PC-9 (cell line): ENCODE results near the gene CST8. TPM values are rescaled to one million over a fixed set of nuclear protein-coding genes. Genes with fewer than 3 reads are reported as not detected.

ENCODE experiments used
- BruUV-seq: library from RNA; stranded (reverse); fragments of 400-500 nt; replicated peaks from 2 replicates; lab custom pipeline; 2021; lab: Mats Ljungman, UMichigan
- CTCF ChIA-PET: fragments of 300-600 bp; sonication (Branson Sonifier 250); formaldehyde crosslinking; loops from one replicate; lab custom pipeline; 2022; ENCODE audit warnings: antibody characterized with exemption; lab: Charles Lee
- POLR2A ChIA-PET: fragments of 300-600 bp; sonication (Branson Sonifier 250); formaldehyde crosslinking; loops from one replicate; lab custom pipeline; 2022; ENCODE audit warnings: antibody characterized with exemption; ENCODE audit not compliant: unreplicated experiment; lab: Charles Lee
- DNase-seq, 2 experiments: peaks; one replicate each; pipeline versions ENCODE4 v3.0.0 to v3.0.0-alpha.2; 2015 to 2022; ENCODE audit warnings: mixed read lengths in 1 of 2
- H2AFZ ChIP-seq: fragments of 200-600 bp; sonication (generic); 2 replicates; pipeline ENCODE4 v1.8.1; 2017; ENCODE audit warnings: antibody characterized with exemption
- H3F3A ChIP-seq: fragments of 200-600 bp; sonication (generic); 2 replicates; pipeline ENCODE4 v1.8.1; 2017; ENCODE audit warnings: antibody characterized with exemption, mild to moderate bottlenecking, low read depth; ENCODE audit not compliant: insufficient read depth
- H3K27ac ChIP-seq: fragments of 200-600 bp; sonication (generic); 2 replicates; pipeline ENCODE4 v1.6.1; 2016; ENCODE audit warnings: mixed run types
- H3K27me3 ChIP-seq: fragments of 200-600 bp; sonication (generic); 2 replicates; pipeline ENCODE4 v1.6.1; 2016; ENCODE audit warnings: low read depth, mixed run types; ENCODE audit not compliant: insufficient read depth
- H3K36me3 ChIP-seq: fragments of 200-600 bp; sonication (generic); 2 replicates; pipeline ENCODE4 v1.6.1; 2016; ENCODE audit warnings: low read depth, mixed run types
- H3K4me1 ChIP-seq: fragments of 200-600 bp; sonication (generic); replicated peaks from 2 replicates; pipeline ENCODE4 v1.6.1; 2016; ENCODE audit warnings: mixed run types; ENCODE audit not compliant: insufficient read depth
- H3K4me2 ChIP-seq: fragments of 200-600 bp; sonication (generic); 2 replicates; pipeline ENCODE4 v1.6.1; 2017; ENCODE audit warnings: mixed run types
- H3K4me3 ChIP-seq: fragments of 200-600 bp; sonication (generic); 2 replicates; pipeline ENCODE4 v1.6.1; 2016; ENCODE audit warnings: mixed run types
- H3K79me2 ChIP-seq: fragments of 200-600 bp; sonication (generic); 2 replicates; pipeline ENCODE4 v1.6.1; 2017; ENCODE audit warnings: low read depth, mixed run types
- H3K9me2 ChIP-seq: fragments of 200-600 bp; sonication (generic); 2 replicates; pipeline ENCODE4 v1.8.1; 2017; ENCODE audit warnings: mild to moderate bottlenecking; ENCODE audit not compliant: insufficient read depth
- H3K9me3 ChIP-seq: fragments of 200-600 bp; sonication (generic); 2 replicates; pipeline ENCODE4 v1.8.1; 2016; ENCODE audit warnings: low read depth; ENCODE audit not compliant: insufficient read depth
- H4K20me1 ChIP-seq: fragments of 200-600 bp; sonication (generic); 2 replicates; pipeline ENCODE4 v1.8.1; 2017; ENCODE audit not compliant: insufficient read depth
- EZH2 ChIP-seq: fragments of 200-600 bp; sonication (generic); IDR thresholded peaks from 2 replicates; pipeline ENCODE4 v1.8.0; 2017; ENCODE audit warnings: antibody characterized with exemption, low read depth
- intact Hi-C: fragments of 100-400 bp; cut with micrococcal nuclease; formaldehyde crosslinking; loops from one replicate; pipeline ENCODE4 v1.10.0; 2022; ENCODE audit not compliant: unreplicated experiment
- total RNA-seq: library from RNA; stranded (reverse); gene quantifications from 2 replicates; pipeline ENCODE4 v1.2.3, GENCODE V29; 2021
- TF ChIP-seq, protein P1 (sequence below): fragments of 200-600 bp; sonication (generic); conservative IDR thresholded peaks from 2 replicates; pipeline ENCODE4 v1.6.1; 2017; ENCODE audit warnings: mixed run types, antibody characterized with exemption, mild to moderate bottlenecking, moderate library complexity

Gene CST8
- total RNA-seq, 1 experiment from 2014 or later: not detected

DNA sequence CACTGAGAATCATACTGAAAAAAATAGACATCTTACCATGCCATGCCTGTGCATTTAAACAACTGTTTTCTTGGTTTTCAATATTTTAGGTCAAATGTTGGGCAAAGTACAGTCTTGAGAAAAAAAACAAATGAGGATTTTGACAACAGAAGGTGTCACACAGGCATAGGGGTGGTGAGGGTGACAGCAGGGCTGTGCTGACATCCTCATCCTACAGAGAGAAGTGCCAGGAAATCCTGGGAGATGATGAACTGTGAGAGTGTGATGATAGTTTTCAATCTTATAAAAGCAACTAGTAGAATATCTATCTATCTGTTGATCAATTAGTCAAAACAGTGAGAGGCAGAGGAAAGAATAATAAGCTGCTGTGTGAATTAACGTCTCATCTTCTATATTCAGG is 23.9 kb downstream of the CST8 start:
- POLR2A ChIA-PET: no interaction called here
- Histone ChIP-seq H3K79me2 (no peaks in the 10 kb centered on the region), H3K36me3 (no peaks in the 10 kb centered on the region), H3K27ac (no peak overlapping the region), H3F3A (no peaks in the 10 kb centered on the region), H3K9me3 (no peaks in the 10 kb centered on the region), H3K4me1 (no peaks in the 10 kb centered on the region), H3K9me2 (0 out of 2 replicates have a peak, but pooled peaks cover 4% of the 10 kb centered on the region), H4K20me1 (no peaks in the 10 kb centered on the region), H3K4me2 (no peak overlapping the region), H2AFZ (no peak overlapping the region), H3K4me3 (no peak overlapping the region), H3K27me3 (no peaks in the 10 kb centered on the region)
- intact Hi-C loops: no loop called here
- TF ChIP-seq, protein P1, sequence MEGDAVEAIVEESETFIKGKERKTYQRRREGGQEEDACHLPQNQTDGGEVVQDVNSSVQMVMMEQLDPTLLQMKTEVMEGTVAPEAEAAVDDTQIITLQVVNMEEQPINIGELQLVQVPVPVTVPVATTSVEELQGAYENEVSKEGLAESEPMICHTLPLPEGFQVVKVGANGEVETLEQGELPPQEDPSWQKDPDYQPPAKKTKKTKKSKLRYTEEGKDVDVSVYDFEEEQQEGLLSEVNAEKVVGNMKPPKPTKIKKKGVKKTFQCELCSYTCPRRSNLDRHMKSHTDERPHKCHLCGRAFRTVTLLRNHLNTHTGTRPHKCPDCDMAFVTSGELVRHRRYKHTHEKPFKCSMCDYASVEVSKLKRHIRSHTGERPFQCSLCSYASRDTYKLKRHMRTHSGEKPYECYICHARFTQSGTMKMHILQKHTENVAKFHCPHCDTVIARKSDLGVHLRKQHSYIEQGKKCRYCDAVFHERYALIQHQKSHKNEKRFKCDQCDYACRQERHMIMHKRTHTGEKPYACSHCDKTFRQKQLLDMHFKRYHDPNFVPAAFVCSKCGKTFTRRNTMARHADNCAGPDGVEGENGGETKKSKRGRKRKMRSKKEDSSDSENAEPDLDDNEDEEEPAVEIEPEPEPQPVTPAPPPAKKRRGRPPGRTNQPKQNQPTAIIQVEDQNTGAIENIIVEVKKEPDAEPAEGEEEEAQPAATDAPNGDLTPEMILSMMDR: no peak
- TF ChIP-seq EZH2: no peak
- no TSS peak for BruUV-seq
- no peak for DNase-seq
- CTCF ChIA-PET: no interaction called here

DNA sequence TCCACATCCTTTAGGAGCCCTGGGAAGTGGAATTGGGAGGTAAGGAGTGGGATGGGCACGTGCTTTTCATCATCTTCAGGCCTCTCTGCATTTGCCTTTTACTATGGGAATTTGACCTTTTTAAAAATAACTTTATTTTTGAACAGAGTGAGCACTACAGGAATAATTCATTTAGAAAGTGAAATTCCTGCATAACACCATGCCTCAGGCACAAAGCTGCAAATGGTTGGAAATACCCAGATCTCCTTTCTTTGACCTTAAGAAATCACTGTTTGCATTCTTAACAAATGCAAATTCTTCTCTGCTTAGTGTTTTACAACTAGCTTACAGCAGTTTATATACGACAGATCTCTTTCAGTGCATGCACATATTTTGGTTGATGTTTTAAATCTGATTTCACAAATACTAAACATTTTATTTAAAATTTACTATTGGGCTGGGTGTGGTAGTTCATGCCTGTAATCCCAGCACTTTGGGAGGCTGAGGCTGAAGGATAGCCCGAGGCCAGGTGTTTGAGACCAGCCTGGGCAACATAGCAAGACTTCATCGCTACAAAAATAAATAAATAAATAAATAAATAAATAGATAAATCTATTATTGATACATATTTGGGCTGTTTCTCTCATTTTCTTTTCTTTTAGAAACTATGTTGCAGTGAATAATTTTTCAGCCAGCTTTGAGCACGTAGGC is 24.5 kb downstream of the CST8 start:
- ChIA-PET CTCF (no interaction called here), POLR2A (no interaction called here)
- no peak overlapping the region for H3K4me2 ChIP-seq
- no peak overlapping the region for H2AFZ ChIP-seq
- H3K27me3 ChIP-seq: no peaks in the 10 kb centered on the region
- H3K36me3 ChIP-seq: no peaks in the 10 kb centered on the region
- H3K4me1 ChIP-seq: no peaks in the 10 kb centered on the region
- H3K9me2 ChIP-seq: 0 out of 2 replicates have a peak, but pooled peaks cover 4% of the 10 kb centered on the region
- no peaks in the 10 kb centered on the region for H4K20me1 ChIP-seq
- H3K9me3 ChIP-seq: no peaks in the 10 kb centered on the region
- intact Hi-C loops: no loop called here
- H3K27ac ChIP-seq: no peak overlapping the region
- no peaks in the 10 kb centered on the region for H3F3A ChIP-seq
- no peak for TF ChIP-seq EZH2
- TF ChIP-seq, protein P1: no peak
- peak in 1 of 2 experiments; percentile 70 for DNase-seq
- H3K4me3 ChIP-seq: no peak overlapping the region
- no TSS peak for BruUV-seq
- no peaks in the 10 kb centered on the region for H3K79me2 ChIP-seq

DNA sequence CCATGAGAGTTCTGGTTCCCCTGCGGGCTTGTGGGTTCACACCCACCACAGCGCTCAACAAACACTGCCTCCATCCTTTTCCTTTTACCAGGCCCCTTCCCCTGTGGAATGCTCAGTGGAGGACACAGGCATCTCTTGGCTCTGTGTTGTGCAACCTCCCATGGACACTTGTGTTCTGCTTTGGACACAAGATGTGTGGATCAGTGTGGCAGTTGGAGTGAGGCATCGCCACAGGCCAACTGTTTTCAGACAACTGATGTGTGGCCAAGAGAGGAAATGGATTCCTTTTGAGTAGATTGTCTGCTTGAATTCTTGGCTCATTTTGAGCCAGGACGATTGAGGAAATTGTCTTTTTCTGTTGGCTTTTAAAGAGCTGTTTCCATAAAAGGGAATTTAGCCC is 26.8 kb downstream of the CST8 start:
- no peaks in the 10 kb centered on the region for H3K27me3 ChIP-seq
- intact Hi-C loops: no loop called here
- H3K4me2 ChIP-seq: no peak overlapping the region
- no peaks in the 10 kb centered on the region for H3K9me3 ChIP-seq
- no TSS peak for BruUV-seq
- 0 out of 2 replicates have a peak, but pooled peaks cover 4% of the 10 kb centered on the region for H3K9me2 ChIP-seq
- no peak overlapping the region for H3K27ac ChIP-seq
- H3K4me3 ChIP-seq: no peak overlapping the region
- no peak for TF ChIP-seq EZH2
- TF ChIP-seq, protein P1: no peak
- no peaks in the 10 kb centered on the region for H4K20me1 ChIP-seq
- no peaks in the 10 kb centered on the region for H3K36me3 ChIP-seq
- CTCF ChIA-PET: no interaction called here
- H3K79me2 ChIP-seq: no peaks in the 10 kb centered on the region
- H3K4me1 ChIP-seq: no peaks in the 10 kb centered on the region
- no peaks in the 10 kb centered on the region for H3F3A ChIP-seq
- no peak overlapping the region for H2AFZ ChIP-seq
- POLR2A ChIA-PET: no interaction called here
- no peak for DNase-seq
